Stimulated activated CD8-positive, alpha-beta memory T cell treated with anti-CD3 and anti-CD28 coated beads, Interleukin-2, amount 100 ng/mL, for 48 hours (primary cell): ENCODE measurements around the gene MGA.

Experiments used
- DNase-seq, 2 donors: peaks; one replicate each; pipeline ENCODE4 v3.0.0-alpha.2; 2020; ENCODE audit warnings: low read depth in 2 of 2

MGA gene

DNA sequence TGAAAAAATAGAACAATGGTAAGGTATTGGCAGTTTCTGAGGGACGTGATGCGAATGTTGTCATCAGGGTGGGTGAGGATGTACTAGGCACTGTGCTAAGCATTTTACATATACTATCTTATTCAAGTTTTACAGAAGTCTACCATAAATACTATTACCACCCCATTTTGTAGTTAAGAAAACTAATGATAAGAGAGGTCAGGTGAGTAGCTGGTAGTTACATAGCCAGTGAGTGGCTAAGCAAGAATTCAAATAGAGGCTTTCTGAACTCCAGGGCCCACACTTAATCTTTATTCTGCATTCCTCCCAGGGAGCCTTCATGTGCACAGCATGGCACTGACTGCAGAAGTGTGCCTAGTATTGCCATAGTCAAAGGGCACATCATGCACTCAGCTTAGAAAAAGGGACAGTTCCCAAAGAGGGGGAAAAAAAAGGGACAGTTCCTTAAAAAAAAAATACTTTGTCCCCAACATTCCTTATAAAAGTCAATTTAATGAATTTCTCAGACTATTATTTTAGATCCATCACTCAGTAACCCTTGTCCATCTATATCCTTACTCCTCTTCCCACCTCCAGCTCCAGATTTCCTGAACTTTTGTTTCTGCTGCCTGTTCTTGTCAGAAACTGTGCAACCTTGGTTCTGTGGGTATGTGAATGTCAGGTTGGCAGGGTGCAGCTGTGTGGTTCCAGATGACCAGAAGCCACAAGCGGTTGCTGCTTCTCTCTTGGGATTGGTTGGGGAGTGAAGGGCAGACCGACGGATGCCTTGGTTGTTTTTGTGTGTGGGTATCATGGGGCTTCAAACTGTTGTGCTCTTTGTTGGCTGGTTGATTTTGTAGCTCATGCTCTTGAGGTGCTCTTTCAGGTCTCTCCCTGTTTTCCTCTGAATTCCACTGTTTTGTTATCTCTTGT, 122.4 kb downstream of the MGA start:
- DNase-seq, result no peak

DNA sequence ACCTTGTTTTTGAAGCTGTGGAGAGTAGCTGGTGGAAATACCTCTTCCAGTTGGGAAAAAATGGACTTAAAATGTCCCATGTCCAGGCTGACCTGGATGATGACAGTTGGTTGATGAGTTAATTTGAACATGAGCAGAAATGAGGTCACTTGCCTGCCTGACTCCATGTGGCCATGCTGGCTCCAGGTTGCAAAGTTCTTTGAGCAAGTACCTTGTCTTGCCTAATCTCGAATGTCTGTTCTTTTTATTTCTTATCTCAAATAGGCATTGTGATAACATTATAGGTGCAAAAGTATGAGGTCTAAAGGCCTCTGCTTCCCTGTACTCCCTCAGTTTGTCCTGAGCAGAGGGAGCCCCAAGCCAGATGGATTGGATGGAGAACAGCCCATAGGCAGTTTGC, 123.1 kb downstream of the MGA start:
- DNase-seq, result no peak

DNA sequence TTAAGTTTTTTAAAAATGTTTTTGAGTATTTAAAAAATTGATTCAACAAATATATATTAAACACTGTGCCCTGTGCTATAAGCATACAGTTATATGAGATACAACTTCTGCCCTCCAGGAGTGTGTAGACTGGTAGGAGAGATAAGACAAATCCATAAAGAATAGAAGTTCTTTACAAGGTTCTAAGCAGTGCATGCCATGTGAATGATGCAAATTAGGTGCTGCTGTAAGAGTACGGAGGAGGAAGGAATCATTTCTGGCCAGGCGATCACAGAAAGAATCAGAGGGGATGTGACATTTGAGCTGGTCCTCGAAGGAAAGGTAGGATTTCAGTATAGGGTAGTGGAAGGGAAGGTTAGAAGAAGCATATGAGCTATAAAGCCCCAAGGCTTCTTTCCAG, 128.1 kb downstream of the MGA start:
- DNase-seq, result no peak

DNA sequence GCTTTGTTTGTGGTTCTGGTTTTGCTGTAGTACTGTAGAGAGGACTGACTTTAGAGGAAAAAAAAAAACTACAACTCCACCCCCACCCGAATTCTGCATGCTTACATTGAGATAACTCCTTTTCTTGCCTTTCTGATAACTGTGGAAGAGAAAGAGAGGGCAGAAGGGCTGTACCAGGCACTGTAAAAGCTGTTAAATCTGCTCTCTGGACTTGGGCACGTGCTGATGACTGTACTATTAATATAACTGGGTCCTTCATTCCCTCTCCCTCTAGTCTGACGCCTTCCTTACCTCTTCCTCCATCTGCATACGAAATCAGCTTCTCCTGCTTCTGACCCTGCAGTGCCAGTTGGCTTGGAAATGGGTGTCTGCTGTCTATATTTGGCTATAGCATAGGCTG, 129.0 kb downstream of the MGA start:
- DNase-seq, result no peak

DNA sequence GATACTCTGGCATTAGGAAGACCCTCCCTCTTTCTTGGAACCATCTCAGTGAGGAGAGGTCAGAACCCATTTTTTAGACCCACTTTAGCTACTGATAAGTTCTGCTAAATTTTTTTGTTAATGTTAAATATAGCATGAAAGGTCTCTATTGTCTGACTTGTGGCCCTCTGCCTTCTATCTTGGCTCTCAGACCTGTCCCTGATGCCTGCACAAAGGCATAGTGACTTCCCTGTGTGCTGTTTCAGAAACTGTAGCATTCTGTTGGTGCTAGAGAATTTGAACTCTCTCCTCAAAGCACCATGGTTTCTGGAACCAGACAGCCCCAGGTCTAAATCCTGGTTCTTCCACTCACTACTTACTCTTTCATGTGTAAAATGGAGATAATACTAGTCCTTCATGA, 129.5 kb downstream of the MGA start:
- DNase-seq, result no peak

DNA sequence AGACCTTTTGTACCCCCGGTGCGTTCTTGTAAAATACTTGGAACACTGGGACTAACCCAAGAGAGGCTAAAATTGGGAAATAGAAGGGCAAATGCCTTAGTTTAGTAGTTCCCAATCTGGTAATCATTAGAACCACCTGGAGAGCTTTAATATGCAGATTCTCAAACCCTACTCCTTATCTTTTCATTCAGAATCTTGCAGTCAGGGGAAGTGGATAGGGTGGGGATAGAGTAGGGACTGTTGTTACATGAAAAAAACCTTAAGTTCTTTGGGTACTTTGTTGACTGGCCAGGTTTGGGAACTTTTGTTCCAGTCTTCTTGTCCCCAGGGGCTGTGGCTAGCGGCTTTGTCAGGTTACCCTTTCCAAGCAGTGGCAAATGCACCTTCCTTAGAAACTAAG, 130.0 kb downstream of the MGA start:
- DNase-seq, result no peak

DNA sequence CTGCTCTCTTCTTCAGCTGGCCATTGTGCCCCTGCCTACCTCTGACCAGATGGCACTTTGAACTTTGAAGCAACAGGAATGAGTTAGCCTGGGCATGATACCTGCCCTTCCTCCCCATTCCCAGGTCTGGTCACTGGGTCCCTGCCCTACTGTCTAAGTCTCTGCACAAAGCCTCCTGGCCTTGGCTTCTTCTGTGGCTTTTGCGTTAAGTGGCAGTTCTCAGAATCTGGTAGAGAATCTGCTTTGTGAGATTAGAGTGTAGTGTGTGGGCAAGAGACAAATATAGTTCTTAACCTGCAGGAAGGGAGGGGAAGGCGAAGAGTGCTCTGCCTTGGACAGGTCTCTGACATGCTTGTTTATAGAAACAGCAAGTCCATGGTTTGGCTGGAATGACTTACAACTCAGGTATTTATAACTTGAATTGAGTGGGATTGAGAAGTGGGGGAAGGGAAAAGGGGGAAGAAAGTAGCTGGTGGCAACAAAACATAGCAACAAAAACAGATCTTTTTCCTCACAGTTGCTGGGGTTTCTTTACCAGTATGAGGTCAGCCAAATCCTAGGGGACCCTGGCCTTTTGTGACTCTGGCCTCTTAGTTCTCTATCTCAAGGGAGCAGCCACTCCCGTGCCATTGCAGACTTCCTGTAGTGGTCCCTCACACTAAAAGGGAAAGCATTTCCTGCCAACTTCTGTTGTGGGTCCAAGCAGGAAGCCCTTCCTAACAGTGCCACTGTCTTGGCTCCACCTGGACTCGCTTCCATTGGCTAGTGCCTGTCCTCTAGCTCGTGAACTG, 130.7 kb downstream of the MGA start:
- no peak for DNase-seq

DNA sequence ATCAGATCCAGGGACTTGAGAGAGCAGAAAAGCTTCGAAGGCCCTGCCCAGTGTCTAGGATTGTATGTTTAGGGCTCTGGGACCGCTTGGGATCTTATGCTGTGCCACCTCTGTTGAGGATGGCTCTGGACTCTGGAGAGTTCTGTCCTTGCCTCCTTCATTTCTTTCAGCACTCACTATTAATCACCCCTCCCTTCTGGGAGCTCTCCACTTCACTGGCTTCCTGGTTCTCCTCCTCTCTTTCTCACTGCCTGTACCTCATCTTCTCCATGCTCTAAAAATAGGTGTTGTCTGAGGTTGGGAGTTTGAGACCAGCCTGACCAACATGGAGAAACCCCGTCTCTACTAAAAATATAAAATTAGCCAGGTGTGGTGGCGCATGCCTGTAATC, 131.3 kb downstream of the MGA start:
- no peak for DNase-seq

DNA sequence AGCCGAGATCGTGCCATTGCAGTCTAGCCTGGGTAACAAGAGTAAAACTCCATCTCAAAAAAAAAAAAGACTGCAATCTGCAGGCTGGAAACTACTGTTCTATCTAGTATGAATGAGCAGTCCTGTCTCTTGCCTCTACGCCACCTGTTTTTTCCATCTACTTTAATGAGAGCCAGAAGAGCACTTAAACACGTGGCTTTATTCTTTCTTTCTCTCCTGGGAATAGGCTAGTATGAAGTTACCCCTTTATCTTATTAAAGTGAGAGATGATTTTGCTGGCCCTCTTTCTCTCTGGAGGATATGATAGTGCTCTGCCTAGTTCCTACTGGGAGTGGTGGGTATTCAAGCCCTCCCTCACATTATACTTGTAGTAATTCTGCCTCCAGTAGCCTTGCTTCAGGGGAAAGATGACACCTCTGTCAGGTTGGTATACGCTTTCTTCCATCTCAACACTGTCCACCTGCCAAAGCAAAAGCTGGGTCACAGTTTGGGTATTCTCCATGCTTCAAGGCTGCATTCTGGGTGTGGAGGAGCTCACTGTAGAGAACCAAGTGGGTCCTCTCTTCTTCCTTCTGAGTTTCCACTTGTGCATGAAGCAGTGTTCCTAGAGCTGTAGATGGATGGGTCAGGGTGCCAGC, 131.9 kb downstream of the MGA start:
- DNase-seq, result no peak

DNA sequence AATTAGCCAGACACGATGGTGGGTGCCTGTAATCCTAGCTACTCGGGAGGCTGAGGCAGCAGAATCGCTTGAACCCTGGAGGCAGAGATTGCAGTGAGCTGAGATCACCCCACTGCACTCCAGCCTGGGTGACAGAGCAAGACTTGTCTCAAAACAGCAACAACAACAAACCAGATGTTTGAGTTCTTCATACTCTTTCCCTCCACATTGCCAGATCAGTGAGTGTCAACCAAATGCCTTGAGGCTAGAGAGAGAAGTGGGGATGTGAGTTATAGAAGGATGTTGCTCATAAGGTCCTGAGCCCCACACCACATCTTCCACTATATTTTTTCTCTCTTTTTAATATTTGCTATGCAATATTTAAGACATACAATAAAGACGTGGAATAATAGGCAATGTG, 133.9 kb downstream of the MGA start:
- no peak for DNase-seq

DNA sequence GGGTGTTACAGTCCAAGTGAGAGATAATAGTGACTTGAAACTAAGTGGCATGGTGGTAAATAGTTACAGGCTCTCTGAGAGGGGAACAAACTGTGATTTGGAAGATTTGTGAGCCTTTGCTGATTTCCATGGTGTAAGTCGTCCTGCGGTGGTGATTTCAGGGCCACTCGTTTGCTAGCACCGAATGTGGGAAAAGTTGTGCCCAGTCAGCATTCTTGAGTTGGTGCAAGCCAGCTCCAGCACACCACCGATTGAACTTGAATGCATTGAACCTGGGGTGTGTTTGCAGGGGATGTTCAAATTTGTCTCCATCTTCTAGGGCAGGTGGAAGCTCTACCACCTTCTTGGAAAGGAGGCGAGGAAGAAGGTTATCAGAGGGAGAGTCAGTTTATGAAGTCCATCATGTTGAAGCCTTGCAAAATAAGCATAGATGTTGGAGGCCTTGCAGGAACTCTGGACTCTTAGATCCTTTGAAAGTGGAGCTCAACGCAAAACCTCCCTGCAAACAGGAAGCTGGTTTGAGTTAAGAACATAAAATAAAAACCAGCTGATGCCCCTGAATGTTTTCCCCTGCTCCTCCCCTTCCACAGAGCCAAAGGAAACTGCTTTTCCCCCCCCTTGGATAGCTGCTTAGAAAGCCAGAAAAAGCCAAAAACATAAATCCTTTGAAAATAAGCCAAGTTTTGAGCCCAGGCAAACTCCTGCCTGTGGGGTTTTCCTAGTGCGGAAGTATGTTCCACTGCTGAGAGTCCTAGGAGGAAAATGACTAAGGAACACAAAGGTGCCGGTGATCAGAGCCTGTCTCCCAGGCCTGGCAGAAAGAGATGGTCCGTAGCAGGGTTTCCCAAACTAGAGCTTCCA, 136.0 kb downstream of the MGA start:
- no peak for DNase-seq

DNA sequence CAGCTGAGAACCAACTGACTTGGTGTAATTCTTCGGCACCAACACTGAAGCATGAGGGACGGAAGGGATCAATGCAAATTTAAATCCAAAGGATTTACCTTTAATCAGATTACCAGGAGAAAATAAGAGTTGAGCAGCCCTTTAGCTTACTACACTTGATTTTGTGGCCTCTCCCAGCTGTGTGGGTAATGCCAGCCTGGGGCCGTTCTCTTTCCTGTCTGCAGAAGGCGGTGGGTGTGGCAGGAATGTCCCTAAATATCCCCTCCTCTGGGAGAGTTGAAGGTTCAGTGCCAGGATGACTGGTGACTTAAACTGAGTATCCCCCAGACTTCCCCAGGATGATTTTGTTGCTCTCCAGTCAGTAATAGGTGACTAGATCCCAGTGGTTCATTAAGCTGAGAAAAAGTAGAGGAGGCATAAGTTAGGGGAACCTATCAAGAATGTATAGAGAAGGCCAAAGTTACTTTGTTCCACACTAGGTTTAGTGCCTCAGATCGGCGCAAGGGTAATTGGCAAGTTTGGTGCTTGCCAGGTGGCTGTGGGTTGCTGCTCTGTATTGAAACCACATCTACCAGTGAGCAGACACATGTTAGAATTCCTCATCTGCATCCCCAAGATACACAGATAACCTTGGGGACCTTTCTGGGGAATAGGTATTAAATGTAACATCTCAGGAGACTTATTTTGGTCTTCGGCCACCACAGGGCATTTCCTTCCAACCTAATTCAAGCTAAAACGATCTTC, 137.2 kb downstream of the MGA start:
- DNase-seq, result no peak

DNA sequence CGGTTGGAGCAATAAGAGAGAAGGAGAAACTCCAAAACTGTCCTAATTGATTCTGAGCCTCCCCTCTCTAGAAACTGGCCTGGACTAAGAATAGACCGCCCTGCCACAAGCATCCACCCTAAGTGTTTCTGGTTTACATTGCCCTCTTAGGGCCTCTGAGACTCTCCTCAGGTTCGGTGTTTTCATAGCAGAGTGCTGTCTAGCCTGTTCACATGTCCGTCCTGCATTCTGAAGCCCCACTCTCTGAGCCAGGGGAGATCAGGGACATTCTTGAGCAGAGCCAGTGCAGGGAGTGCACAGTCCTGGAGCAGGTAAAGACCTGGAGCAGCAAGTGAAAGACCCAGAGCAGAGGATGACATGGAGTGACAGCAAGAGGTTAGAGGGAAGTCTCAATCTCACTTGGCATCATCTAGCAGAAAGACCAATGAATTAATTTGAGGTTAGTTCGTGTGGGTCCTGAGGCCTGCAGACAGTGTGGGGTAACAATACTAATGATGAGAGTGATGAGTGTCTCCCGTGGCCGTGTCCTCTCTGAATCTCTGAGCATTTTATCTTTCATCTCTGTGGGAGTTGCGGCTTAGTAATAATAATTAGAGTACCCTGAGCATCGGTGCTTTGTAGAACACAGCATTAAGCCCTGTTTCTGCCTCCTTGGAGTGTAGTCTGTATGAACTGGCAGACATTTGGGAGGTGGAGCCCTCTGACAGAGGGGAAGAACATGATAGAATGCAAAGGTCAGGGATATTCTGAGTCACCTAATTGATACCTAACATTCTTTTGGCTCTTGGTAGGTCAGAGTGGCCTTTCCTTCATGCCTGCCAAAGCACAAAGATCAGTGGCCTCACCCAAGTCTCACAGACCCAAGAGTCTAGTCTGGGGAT, 138.6 kb downstream of the MGA start:
- DNase-seq, result no peak

DNA sequence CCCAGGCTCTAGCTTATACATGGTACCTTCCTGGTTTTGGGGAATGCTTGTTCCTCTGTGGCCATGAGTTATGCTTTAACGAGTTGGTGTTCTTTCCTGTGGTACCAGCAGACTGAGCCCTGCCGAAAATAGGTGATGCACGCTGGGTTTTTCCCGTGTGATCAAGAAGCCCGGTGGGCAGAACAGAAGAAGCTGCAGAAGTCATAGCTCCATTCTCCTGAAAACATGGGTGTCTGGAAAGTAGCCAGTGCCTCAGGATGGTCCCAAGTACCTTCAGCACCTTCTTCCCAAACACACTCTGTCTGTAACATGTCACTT, 139.2 kb downstream of the MGA start:
- no peak for DNase-seq

DNA sequence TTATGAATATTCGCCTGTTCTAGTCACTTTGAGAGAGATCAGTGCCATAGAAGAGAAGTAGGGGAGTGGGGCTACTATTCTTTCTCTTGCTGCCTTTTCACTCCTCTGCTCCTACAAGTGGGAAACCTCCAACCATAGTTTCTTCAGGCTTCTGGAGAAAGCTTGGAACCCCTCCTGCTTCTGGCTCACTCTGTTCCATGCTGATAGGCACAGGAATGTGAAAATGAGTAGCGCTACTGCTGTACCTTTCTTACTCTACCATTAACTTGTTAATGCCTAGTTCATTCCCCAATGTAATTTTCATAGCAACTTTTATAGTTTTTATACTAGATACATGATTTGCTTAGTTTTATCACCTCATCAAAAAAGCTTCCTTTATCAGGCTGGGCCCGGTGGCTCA, 141.0 kb downstream of the MGA start:
- DNase-seq, result no peak

DNA sequence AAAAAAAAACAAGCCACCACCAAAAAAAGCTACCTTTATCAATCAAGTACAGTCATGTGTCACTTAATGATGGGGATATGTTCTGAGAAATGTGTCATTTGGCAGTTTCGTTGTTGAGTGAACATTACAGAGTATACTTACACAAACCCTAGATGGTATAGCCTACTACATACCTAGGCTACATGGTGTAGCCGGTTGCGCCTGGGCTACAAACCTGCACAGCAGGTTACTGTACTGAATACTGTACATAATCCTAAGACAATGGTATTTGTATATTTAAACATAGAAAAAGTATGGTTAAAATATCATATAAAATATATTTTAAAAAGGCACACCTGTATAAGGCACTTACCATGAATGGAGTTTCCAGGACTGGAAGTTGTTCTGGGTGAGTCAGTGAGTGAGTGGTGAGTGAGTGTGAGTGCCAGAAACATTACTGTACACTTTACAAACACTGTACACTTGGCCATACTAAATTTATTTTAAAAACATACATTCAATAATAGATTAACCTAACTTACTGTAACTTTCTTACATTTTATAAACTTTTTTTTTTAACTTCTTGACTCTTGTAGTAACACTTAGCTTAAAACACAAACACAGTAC, 141.7 kb downstream of the MGA start:
- DNase-seq, result no peak

DNA sequence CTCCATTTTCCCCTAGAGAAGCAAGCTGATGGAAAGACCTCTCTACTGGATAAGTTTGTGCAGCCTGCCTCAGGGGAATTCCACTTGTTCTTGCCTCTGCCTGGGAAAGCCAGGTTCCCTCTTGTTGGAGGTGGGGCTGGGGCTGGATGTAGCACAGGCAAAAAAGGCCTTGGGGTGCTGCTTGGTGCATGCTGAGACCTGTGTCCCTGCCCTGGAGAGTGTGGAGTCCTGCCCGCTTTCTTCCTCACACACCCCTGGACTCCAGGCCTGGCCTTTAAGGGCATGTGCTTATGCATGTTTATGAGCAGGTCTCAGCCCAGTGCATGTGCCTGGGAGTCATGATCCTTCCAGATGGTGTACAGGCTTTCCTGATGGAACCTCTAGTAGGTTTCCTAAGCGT, 144.2 kb downstream of the MGA start:
- DNase-seq, result no peak

DNA sequence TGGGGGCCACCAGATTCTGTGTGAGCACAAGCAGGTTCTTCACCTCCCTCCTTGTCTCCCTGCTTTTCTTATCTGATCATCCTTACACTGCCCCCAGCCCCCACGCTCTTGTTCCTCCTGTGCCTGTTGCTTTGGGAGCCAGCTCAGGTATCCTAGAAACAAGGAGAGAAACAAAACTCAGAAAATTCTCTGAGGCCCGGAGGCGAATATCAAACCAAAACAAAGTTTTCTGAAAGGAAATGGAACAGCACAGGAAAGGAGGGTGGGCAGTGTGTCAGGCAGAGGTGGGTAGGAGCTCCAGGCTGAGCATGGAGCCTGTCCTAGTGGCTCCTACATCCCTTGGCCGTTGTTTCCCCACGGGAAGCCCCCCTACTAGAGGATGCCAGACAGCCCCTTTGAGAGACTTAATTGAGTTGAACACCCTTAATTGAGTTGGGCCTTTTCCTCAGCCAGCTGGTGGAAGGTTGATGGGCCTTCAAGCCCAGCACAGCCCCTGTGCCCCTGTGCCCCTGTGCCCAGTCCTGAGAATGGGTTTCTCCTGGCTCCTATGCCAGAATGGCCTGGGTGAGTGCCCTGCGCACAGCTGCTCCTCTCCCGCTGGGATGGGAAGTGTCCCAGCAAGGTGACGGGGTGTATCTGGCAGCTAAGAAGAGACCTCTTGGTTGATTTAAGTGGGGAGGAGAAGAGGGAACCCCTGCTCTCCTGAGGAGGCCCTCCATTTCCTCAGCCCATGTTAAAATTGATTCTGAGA, 144.9 kb downstream of the MGA start:
- no peak for DNase-seq

DNA sequence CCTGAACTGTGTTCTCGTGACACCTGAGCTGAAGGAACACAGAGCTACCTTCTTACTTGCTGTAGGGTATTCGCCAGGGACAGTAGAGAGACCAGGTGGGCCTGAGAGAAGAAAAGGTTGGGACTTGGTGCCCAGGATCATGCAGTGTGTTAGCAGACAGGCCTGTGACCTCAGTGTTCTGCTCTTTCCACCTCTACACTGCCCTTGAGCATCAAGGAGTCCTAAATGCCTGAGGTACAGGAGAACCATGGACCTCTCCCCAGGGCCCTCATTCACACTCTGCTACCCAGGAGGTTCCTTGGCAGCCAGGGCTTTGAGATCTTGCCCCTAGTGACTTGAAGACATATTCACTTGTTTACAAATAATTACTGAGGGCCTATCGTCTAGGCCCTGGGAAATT, 145.5 kb downstream of the MGA start:
- DNase-seq, result no peak
